ENCODE results near the gene TBC1D5.

- no peak for TF ChIP-seq CTCF (IDR thresholded peaks at IDR 0.05; ENCODE audit: low read depth, low read length)
- TF ChIP-seq POLR2A (IDR thresholded peaks at IDR 0.05; ENCODE audit: extremely low read depth, insufficient read length) = no peak
- no peak for TF ChIP-seq MAX (IDR thresholded peaks at IDR 0.05; ENCODE audit: low read depth, low read length)
- no peak for TF ChIP-seq MYC (IDR thresholded peaks at IDR 0.05; ENCODE audit: low read depth, low read length)
Measured at GRCh38 chr3:17116007-17116600, 626.3 kb downstream of the TBC1D5 start.

Data from NB4 (cell line).